Midbrain (tissue), 1 donor: ENCODE results near the gene SPIRE1.

ENCODE experiments used
- DNase-seq: peaks from one replicate; lab custom pipeline; 2025; lab: John Stamatoyannopoulos, UW

SPIRE1 gene

GRCh38 chr18:12657684-12658425 lies at the start of gene SPIRE1:
TSS of gene SPIRE1 (minus strand) at chr18:12658107. CDS start at chr18:12657866, 241 bp downstream.
- peak; percentile 73 for DNase-seq

- DNase-seq, result no peak
These were observed 45.8 kb upstream of the SPIRE1 start for GRCh38 chr18:12703664-12704063.

GRCh38 chr18:12703096-12703567 lies 45.2 kb upstream of the SPIRE1 start:
- DNase-seq, result no peak

GRCh38 chr18:12702221-12703095 lies 44.6 kb upstream of the SPIRE1 start, which contains the start of the genes CEP76 and PSMG2:
TSS of gene CEP76 (minus strand) at chr18:12702723. CDS start at chr18:12702548, 175 bp downstream.
TSS of gene PSMG2 (plus strand) at chr18:12703042. CDS start at chr18:12703108, 66 bp downstream.
- DNase-seq, result peak; percentile 88

GRCh38 chr18:12701161-12701560 lies 43.3 kb upstream of the SPIRE1 start:
- no peak for DNase-seq

- no peak for DNase-seq
These were observed 41.8 kb upstream of the SPIRE1 start for GRCh38 chr18:12699747-12700146.

- no peak for DNase-seq
These were observed 36.1 kb upstream of the SPIRE1 start for GRCh38 chr18:12694032-12694431.

- DNase-seq, result no peak
These were observed 34.3 kb upstream of the SPIRE1 start for GRCh38 chr18:12692206-12692605.

GRCh38 chr18:12689256-12689850 lies 31.4 kb upstream of the SPIRE1 start:
- no peak for DNase-seq

- DNase-seq, result no peak
These were observed 28.2 kb upstream of the SPIRE1 start for GRCh38 chr18:12686100-12686499.

- no peak for DNase-seq
These were observed 21.4 kb upstream of the SPIRE1 start for GRCh38 chr18:12679183-12679786.

GRCh38 chr18:12668041-12668440 lies 10.1 kb upstream of the SPIRE1 start:
- no peak for DNase-seq

- peak; percentile 75 for DNase-seq
These were observed 2.1 kb upstream of the SPIRE1 start for GRCh38 chr18:12659904-12660605.

- DNase-seq, result peak; percentile 51
These were observed 675 bp upstream of the SPIRE1 start for GRCh38 chr18:12658426-12659138.

GRCh38 chr18:12656938-12657683 lies 796 bp downstream of the SPIRE1 start:
- DNase-seq, result peak; percentile 55

- peak; percentile 55 for DNase-seq
These were observed 1.3 kb downstream of the SPIRE1 start for GRCh38 chr18:12656605-12656937.

GRCh38 chr18:12654971-12655370 lies 2.9 kb downstream of the SPIRE1 start:
- DNase-seq, result no peak

- peak; percentile 9 for DNase-seq
These were observed 5.0 kb downstream of the SPIRE1 start for GRCh38 chr18:12652861-12653401.

GRCh38 chr18:12651651-12652050 lies 6.3 kb downstream of the SPIRE1 start:
- DNase-seq, result no peak

GRCh38 chr18:12647773-12648172 lies 10.1 kb downstream of the SPIRE1 start:
- DNase-seq, result no peak
